ENCODE results near the gene PIK3R6. TPM values are rescaled to one million over a fixed set of nuclear protein-coding genes. Genes with fewer than 3 reads are reported as not detected.

PIK3R6 gene
- total RNA-seq, 1 donor from 2014 or later: 4.5 TPM

DNA sequence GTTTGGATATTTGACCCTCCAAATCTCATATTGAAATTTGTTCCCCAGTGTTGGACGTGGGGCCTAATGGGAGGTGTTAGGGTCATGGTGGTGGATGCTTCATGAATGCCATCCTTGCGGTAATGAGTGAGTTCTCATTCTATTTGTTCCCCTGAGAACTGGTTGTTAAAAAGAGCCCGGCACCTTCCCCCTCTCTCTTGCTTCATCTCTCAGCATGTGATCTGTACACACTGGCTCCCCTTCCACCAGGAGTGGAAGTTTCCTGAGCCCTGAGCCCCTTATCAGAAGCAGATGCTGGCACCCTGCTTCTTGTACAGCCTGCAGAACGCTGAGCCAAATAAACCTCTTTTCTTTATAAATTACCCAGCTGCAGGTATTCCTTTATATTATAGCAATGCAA lies 25.6 kb downstream of the PIK3R6 start:
- Mint-ChIP-seq H3K9me3 (peaks cover 13% of the 10 kb centered on the region), H3K4me3 (no peak overlapping the region), H3K27ac (no peak overlapping the region), H3K36me3 (ENCODE audit: low read depth) (peaks cover 32% of the 10 kb centered on the region), H3K27me3 (no peaks in the 10 kb centered on the region), H3K4me1 (peaks cover 3% of the 10 kb centered on the region)
- DNase-seq: no peak
- intact Hi-C loops (cut with micrococcal nuclease): no loop called here

DNA sequence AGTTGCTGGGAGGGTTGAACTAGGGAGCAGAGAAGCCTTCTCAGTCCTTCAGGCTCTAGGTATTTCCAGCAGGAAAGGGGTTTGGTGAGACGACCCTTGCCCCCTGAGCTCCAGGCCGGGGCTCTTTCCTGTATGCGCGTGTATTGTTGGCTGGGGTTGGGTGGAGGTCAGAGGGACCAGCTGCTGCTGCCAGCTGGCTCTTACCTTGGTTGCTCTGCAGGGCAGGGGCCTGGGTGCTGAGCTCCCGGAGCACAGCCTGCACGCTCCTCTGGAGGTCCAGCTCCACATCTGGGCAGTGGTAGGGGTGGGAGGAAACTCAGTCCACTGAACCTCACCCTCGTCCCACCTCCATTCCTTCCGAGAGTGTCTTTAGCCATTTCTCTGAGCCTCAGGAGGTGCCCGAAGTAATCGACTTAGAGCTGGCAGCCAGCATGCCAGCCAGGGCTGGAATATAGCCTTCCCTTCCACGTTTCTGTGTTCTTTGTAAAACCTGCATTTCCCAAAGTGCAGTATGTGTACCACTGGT lies 28.0 kb downstream of the PIK3R6 start:
- intact Hi-C loops (cut with micrococcal nuclease): no loop called here
- H3K9me3 Mint-ChIP-seq: no peaks in the 10 kb centered on the region

DNA sequence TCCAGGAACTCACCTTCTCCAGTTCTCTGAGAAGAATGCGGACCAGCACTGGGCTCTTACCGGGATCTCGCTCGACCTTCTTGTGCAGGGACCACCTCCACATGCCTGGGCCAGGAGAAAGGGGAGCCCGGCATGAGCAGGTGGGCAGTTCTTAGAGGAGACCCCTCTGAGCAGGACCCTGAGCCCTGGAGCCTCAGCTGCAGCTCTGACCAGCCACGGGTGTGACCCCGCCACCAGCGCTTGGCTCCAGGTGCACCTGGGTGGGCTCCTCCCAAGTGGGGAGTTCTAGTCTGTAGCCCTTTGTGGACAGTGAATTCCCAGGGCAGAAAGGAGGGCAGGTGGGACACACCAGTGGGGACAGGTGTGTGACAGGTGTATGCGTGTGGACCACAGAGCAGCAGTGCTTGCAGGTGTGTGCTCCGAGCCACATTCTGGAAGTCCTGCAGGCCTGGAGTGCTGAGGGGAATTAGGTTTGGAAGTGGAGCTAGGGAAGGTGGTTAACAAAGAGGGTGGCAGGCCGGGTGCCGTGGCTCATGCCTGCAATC lies 28.9 kb downstream of the PIK3R6 start:
- Mint-ChIP-seq H3K36me3 (ENCODE audit: low read depth) (peaks cover 34% of the 10 kb centered on the region), H3K9me3 (no peaks in the 10 kb centered on the region), H3K27ac (no peak overlapping the region), H3K4me3 (no peak overlapping the region), H3K4me1 (peaks cover 2% of the 10 kb centered on the region), H3K27me3 (no peaks in the 10 kb centered on the region)
- intact Hi-C loops (cut with micrococcal nuclease): no loop called here
- no peak for DNase-seq

More for the DNA sequence above, 28.0 kb downstream of the PIK3R6 start:
- peaks cover 2% of the 10 kb centered on the region for H3K4me1 Mint-ChIP-seq
- no peak overlapping the region for H3K27ac Mint-ChIP-seq
- no peak for DNase-seq
- H3K4me3 Mint-ChIP-seq: no peak overlapping the region
- no peaks in the 10 kb centered on the region for H3K27me3 Mint-ChIP-seq
- peaks cover 30% of the 10 kb centered on the region for H3K36me3 Mint-ChIP-seq (ENCODE audit: low read depth)

DNA sequence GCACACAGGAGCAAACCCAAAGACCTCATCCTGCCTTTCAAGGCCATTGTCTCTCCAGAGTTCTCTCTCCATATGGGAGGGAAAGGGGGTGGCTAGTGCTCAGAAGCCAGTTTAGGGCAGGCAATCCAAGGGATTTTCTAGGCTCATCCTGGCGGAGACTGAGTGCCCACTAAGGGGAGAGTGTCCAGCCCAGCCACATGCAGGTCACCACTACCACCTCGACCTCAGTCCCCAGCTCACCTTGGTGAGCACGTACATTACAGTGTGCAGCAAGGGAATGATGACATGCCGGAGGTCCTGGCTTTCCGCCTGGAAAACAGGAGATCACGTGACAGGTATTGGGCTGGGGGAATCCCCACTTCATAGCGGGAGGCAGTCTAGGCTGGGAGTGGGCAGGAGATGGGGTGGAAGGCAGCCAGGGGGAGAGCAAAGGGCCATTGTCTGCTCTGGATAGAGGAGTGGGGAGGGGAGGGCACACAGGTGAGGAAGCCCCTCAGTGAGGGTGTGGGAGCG lies 29.9 kb downstream of the PIK3R6 start:
- H3K36me3 Mint-ChIP-seq (ENCODE audit: low read depth): peaks cover 32% of the 10 kb centered on the region
- no peaks in the 10 kb centered on the region for H3K4me1 Mint-ChIP-seq
- intact Hi-C loops (cut with micrococcal nuclease): no loop called here
- no peaks in the 10 kb centered on the region for H3K9me3 Mint-ChIP-seq
- DNase-seq: no peak
- H3K27ac Mint-ChIP-seq: no peak overlapping the region
- no peak overlapping the region for H3K4me3 Mint-ChIP-seq
- no peaks in the 10 kb centered on the region for H3K27me3 Mint-ChIP-seq

DNA sequence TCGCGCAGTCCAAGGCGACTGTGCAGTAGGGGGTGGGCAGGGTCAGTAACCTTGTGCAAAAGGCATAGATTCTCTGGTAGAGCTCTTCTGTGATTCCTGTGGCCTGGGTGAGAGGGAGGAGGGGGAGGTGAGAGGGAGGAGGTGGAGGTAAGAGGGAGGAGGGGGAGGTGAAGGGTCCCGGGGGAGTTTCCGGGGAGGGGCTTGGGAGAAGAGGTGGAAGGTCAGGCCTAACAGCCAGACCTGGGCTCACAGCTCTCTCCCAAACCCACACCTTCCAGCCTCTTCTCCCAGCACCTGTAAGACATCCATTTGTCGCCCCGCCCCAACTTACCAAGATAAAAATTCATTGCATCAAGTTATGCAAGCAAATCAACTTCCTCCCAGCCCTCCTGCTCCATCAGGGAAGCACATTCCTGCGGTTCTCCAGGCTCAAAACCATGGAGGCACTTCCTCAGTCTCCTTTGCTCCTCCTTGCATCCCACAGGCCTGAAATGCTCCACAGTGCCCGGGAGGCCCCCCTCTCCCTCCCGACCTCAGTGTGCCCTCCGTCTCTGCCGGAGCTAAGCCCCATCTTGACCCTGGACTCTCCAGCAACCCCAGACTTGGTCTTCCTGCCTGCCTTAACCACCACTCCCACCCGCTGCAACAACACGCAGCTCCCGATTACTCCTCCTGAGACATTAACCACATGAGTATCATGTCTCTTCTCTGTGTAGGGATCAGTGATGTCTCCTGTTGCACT lies 30.5 kb downstream of the PIK3R6 start:
- DNase-seq: no peak
- no peak overlapping the region for H3K4me3 Mint-ChIP-seq

DNA sequence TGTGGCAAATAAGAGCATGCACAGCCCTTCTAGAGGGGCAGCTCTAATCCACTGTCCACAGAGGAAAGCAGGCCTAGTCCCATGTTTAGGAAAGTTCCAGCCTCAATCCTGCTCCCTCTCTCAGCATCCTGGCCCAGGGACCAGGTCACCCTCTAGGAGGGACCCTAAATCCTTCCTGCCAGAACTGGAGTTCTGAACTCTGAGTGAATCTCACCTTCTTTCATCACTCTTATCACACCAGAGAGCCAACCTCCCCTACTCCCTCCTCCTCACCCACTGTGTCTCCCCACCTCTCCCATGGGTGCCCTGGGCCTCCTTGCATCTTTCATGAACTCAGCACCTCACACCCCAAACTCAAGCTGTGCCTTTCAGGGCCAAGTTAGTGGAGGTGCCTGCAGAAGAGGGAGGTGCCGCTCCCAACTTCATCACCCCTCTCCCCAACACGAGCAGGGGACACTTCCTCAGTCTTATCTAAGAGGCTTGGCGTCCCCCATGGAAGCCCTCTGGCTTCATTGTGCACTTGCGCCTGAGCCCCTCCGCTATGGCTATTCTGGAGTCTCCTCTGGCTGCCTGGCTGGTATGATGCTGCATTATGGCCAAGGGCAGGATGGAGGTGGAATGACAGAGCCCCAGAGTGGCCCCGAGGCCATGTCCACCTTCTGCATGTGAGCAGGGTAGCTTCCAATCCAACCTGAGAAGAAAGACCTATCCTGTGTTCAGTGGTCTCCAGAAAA lies 31.7 kb downstream of the PIK3R6 start:
- Mint-ChIP-seq H3K4me3 (no peak overlapping the region), H3K27ac (no peak overlapping the region), H3K36me3 (ENCODE audit: low read depth) (peaks cover 26% of the 10 kb centered on the region), H3K4me1 (no peaks in the 10 kb centered on the region), H3K9me3 (no peaks in the 10 kb centered on the region), H3K27me3 (no peaks in the 10 kb centered on the region)
- DNase-seq: no peak
- intact Hi-C loops (cut with micrococcal nuclease): no loop called here

More for the DNA sequence above, 30.5 kb downstream of the PIK3R6 start:
- Mint-ChIP-seq H3K9me3 (no peaks in the 10 kb centered on the region), H3K27me3 (no peaks in the 10 kb centered on the region), H3K27ac (no peak overlapping the region), H3K36me3 (ENCODE audit: low read depth) (peaks cover 30% of the 10 kb centered on the region), H3K4me1 (no peaks in the 10 kb centered on the region)
- intact Hi-C loops (cut with micrococcal nuclease): no loop called here

DNA sequence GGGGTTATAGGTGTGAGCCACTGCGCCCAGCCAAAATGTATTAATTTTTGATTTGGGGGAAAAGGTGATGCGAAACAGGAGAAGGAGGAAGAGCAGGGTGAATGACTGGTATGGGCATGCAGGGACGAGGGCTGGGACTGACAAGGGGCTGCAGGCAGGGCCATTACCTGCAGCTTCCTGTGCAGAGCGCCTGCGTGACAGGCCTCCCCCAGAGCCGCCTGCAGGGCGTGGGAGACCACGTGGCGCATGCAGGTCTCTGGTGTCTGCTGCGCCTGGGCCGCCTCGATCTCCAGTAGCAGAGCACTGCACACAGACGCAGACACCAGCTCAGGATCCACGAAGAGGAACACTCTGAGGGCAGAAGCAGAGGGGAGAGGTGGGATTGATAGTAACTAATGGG lies 32.4 kb downstream of the PIK3R6 start:
- H3K4me3 Mint-ChIP-seq: no peak overlapping the region
- H3K4me1 Mint-ChIP-seq: no peaks in the 10 kb centered on the region
- H3K9me3 Mint-ChIP-seq: no peaks in the 10 kb centered on the region
- no peaks in the 10 kb centered on the region for H3K27me3 Mint-ChIP-seq
- no peak overlapping the region for H3K27ac Mint-ChIP-seq
- DNase-seq: no peak
- peaks cover 26% of the 10 kb centered on the region for H3K36me3 Mint-ChIP-seq (ENCODE audit: low read depth)
- intact Hi-C loops (cut with micrococcal nuclease): no loop called here

DNA sequence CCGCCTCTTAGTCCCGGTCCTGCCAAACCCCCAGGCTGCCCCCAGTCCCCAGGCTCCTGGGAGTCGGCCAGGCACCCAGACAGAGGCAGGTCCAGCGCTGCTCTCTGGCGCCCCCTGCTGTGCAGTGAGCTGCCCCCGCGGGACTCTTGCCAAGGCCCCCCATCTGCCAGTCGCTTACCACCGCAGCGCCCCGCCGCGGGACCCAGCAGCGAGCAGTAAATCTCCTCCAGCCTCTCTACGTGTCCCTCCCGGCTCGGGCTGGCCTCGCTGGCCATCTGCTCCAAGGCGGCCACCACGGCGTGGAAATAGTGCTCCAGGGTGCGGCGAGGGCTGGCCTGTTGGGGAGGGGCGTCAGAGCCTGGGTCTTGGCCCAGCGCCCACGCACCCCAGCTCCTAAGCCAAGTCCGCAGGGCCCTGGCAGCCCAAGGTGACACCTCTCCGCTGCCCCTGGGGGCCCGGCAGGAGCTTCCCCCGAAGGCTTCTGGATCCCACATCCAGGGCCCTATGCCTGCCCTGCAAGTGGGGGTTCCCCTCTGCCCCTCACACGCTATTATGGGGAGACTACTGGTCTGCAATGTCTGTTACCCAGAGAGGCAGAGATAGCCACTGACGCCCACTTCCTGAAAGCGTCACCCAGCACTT lies 34.6 kb downstream of the PIK3R6 start:
- intact Hi-C loops (cut with micrococcal nuclease): no loop called here
- no peaks in the 10 kb centered on the region for H3K4me1 Mint-ChIP-seq
- H3K4me3 Mint-ChIP-seq: no peak overlapping the region
- H3K27me3 Mint-ChIP-seq: no peaks in the 10 kb centered on the region
- H3K36me3 Mint-ChIP-seq (ENCODE audit: low read depth): peaks cover 23% of the 10 kb centered on the region
- H3K9me3 Mint-ChIP-seq: no peaks in the 10 kb centered on the region
- peak; percentile 79 for DNase-seq
- H3K27ac Mint-ChIP-seq: no peak overlapping the region

DNA sequence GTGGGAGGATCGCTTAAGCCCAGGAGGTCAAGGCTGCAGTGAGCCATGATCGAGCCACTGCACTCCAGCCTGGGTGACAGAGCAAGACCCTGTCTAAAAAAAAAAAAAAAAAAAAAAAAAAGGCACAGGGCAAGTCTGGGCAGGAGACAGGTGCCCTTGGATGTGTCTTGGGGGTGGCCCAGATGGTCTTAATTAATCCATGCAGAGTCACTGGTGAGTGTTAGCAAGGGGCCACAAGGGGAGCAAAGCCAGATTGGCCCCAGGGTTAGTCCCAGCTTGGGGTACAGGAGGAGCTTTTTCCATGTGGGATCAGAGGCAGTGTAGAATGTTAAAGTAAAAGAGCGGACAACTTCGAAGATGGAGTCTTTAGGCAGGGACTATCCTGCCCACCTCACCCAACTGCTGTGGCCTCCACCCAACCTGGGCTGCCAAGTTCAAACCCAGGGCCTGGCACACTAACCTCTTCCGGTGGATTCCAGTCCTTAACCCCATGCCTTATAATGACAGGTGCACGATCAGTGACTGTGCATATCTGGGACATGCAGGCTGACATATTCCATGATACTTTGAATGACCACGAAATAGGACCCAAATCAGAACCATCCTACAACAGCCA lies 36.1 kb downstream of the PIK3R6 start:
- Mint-ChIP-seq H3K27ac (no peak overlapping the region), H3K27me3 (no peaks in the 10 kb centered on the region), H3K36me3 (ENCODE audit: low read depth) (peaks cover 14% of the 10 kb centered on the region), H3K9me3 (no peaks in the 10 kb centered on the region), H3K4me3 (no peak overlapping the region), H3K4me1 (no peaks in the 10 kb centered on the region)
- DNase-seq: no peak
- intact Hi-C loops (cut with micrococcal nuclease): no loop called here

DNA sequence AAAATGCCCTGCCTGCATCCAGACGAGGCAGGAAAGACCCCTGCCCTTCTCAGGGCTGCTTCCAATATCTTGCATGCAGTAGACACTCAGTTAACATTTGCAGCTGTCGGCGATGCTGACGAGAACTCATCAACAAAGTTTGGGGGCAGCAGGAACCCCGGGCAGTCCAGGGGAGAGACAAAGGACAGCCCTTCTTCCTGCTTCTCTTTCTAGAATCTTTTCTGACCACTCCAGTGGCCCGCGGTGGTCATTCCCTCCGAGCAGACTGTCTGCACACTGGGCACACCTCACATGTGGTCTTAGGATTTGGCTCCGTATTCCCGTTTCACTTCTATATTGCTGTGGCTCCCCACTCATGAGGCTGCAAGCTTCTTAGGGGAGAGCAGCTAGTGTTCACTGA lies 37.3 kb downstream of the PIK3R6 start:
- intact Hi-C loops (cut with micrococcal nuclease): no loop called here
- peaks cover 8% of the 10 kb centered on the region for H3K36me3 Mint-ChIP-seq (ENCODE audit: low read depth)
- no peak for DNase-seq
- H3K27ac Mint-ChIP-seq: no peak overlapping the region
- H3K27me3 Mint-ChIP-seq: no peaks in the 10 kb centered on the region
- H3K9me3 Mint-ChIP-seq: no peaks in the 10 kb centered on the region
- H3K4me1 Mint-ChIP-seq: no peaks in the 10 kb centered on the region
- no peak overlapping the region for H3K4me3 Mint-ChIP-seq

DNA sequence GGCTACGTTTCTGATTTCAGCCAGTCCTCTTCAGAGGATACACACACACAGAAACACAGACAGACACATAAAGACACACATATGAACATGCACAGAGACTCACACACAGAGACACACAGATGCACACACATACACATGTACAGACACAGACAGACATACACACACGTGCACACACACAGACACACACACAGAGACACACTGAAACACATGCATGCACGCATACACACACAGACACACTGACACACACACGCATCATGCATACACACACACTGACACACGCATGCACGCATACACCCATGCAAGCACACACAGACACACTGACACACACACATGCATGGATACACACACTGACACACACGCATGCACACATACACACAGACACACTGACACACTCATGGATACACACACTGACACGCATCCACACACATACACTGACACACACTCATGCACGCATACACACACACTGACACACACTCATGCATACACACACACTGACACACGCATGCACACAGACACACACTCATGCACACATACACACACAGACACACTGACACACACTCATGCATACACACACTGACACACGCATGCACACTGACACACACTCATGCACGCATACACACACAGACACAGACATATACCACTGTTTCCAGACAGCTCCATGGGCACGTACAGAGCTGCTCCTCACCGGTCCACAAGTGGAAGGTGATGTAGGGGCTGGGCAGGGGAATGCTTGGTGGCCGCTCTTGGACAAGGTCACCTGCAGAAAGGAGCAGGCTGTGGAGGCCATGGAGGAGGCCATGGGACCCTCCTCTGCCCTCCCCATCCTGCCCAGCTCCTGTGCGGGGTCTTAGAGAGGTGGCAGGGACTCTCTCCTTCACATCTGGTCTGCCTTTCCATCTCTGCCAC lies 38.2 kb downstream of the PIK3R6 start:
- no peaks in the 10 kb centered on the region for H3K27me3 Mint-ChIP-seq
- intact Hi-C loops (cut with micrococcal nuclease): no loop called here
- no peak overlapping the region for H3K27ac Mint-ChIP-seq
- DNase-seq: no peak
- H3K36me3 Mint-ChIP-seq (ENCODE audit: low read depth): peaks cover 7% of the 10 kb centered on the region
- H3K4me3 Mint-ChIP-seq: no peak overlapping the region
- no peaks in the 10 kb centered on the region for H3K4me1 Mint-ChIP-seq
- no peaks in the 10 kb centered on the region for H3K9me3 Mint-ChIP-seq

DNA sequence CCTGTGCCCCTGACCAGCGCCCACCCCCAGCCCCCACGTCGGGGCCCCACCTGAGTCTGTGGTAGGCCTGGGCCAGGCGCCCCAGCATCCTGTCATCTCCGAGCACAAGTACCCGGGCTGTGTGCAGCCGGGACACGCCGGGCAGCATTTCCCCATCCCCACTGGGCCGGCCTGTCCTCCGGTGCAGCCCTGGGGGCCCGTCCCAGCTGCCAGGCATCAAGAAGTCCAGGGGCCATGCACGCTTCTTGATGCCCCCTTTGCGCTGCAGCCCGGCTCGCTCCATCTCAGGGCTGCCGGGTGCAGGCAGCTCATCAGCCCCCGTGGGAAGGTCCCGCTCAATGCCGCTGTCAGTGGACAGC lies 39.0 kb downstream of the PIK3R6 start:
- H3K4me3 Mint-ChIP-seq: no peak overlapping the region
- H3K36me3 Mint-ChIP-seq (ENCODE audit: low read depth): peaks cover 4% of the 10 kb centered on the region
- H3K27me3 Mint-ChIP-seq: no peaks in the 10 kb centered on the region
- no peak overlapping the region for H3K27ac Mint-ChIP-seq
- H3K9me3 Mint-ChIP-seq: no peaks in the 10 kb centered on the region
- no peaks in the 10 kb centered on the region for H3K4me1 Mint-ChIP-seq
- intact Hi-C loops (cut with micrococcal nuclease): no loop called here
- DNase-seq: no peak
